GM19438 (cell line): ENCODE data around the gene U2AF2.
"Not testable (repeated sequence)": the region's sequence is repeated elsewhere in the genome, so short reads cannot be mapped to it uniquely, and the experiment has no call there.

Source experiments
- ATAC-seq: cut with Tn5 transposase; IDR thresholded peaks from one replicate; pipeline ENCODE4 v1.9.1; 2021; ENCODE audit warnings: low read depth; ENCODE audit not compliant: unreplicated experiment

The U2AF2 gene

DNA sequence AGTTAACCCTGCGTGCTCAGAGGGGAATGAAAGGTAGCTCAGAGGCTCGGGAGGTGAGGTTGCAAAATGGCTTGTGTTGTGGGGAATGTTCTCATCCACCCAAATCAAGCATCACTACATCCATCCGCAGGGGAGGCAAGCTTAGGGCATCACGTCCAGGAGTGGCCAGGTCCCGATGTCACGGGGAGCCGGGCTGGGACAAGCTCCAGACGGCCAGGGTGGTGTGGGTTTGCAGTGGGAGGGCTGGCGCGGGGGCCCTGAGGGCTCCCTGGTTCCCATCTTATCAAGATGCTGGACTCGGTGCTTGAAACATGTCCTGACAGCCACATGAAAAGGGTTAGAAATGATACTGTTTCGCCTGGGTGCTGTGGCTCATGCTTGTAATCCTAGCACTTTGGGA lies 46.0 kb downstream of the U2AF2 start:
- no peak for ATAC-seq

DNA sequence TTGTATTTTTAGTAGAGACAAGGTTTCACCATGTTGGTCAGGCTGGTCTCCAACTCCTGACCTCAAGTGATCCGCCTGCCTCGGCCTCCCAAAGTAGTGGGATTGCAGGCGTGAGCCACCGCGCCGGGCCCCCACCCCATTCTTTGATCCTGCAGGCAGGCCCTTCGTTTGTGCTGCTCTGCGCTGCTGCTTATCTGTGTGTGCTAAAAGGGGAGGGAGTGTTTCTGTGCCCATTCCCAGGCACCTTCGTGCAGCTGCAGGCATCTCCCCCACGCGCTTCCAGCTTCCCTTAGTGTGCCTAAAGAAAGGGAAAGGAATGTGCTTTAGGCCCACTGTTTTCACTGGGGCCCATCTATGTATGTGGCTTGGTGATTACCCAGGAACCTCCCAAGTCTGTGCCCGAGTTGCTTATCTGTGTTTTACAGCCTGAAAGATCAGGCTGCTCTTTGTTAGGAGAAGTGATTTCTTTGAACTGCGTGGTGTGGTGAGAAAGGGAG lies 47.3 kb downstream of the U2AF2 start:
- no peak for ATAC-seq

DNA sequence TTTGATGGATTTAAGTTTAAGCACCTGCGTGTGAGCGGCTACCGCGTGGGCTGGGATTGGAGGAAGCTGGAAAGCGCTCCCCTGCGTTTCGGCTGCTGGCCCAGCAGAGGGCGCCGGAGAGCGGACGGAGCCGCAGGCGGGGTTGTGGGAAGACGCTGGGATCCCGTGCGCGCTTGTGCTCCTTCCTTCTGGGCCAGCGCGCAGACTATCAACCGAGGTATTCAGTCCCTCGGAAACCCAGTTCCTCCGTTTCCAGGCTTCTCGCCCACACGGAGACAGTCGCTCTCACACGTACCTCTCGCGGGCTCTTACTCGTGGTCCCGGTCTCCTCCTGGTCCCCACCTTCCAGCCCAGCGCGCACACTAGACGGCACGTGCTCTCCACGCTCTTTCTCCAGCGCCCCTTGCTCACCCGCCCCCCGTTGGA lies 49.0 kb downstream of the U2AF2 start:
- no peak for ATAC-seq

- no peak for ATAC-seq
Observed at GRCh38 chr19:55704494-55705245, 49.8 kb downstream of the U2AF2 start.

- ATAC-seq = no peak
Observed at GRCh38 chr19:55705972-55706371, 51.1 kb downstream of the U2AF2 start.

- no peak for ATAC-seq
Observed at GRCh38 chr19:55711719-55712118, 56.9 kb downstream of the U2AF2 start.

- no peak for ATAC-seq
Observed at GRCh38 chr19:55712804-55713631, 58.2 kb downstream of the U2AF2 start.

DNA sequence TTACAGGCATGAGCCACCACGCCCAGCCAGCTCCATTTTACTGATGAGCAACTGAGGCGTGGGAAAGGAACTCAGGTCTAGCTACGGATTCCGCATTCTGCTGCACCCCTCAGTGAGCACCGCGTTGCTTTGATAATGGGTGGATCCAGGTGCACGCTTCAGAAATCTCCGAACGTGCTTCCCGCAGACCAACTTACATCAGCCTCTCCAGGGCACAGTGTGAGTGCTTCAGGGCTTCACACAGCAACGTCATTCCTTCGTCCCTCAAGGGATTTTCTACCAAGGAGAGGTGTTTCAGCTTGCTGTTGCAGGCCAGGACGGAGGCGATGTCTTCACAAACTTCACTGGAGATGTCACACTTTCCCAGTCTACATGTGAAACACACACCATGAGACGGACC lies 61.7 kb downstream of the U2AF2 start:
- no peak for ATAC-seq

DNA sequence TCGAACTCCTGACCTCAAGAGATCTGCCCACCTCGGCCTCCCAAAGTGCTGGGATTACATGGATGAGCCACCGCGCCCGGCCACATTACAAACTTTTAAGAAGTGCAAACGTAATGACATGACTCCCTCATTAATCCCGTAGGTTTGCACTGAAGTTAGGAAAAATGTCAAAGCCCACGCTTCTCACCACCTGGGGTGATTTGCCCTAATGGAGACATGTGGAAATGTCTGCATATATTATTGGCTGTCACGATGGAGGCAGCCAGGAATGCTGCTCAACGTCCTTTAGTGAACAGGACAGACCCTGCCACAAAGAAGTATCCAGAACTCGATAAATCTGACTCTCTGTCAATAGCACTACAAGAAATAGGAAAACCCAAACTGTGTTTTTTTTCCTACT lies 62.4 kb downstream of the U2AF2 start:
- ATAC-seq = no peak

- not testable (repeated sequence) for ATAC-seq
Observed at GRCh38 chr19:55717879-55718711, 63.3 kb downstream of the U2AF2 start.

DNA sequence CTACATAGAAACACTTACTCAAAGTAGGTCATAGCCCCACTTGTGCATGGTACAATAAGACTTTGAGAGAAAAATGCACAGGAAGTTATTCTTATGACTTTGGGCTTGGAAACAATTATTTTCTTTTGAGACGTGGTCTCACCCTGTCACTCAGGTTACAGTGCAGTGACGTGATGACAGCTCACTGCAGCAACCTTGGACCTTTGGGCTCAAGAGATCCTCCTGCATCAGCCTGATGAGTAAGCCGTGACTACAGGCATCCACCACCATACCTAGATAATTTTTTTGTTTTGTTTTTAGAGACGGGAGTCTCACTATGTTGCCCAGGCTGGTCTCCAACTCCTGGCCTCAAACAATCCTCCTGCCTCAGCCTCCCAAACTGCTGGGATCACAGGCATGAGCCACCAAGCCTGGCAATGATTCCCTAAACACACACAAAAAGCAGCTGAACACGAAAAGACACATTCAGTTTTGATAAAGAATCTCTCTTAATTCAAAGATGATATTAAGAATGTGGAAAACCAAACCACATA lies 65.4 kb downstream of the U2AF2 start:
- no peak for ATAC-seq

GRCh38 chr19:55720801-55721200 lies 66.0 kb downstream of the U2AF2 start:
- ATAC-seq = no peak

- ATAC-seq = no peak
Observed at GRCh38 chr19:55723491-55723890, 68.7 kb downstream of the U2AF2 start.
